Activated CD4-positive, alpha-beta T cell treated with anti-CD3 and anti-CD28 coated beads, Interleukin-2, Interleukin-4, amounts not matched to agents 100 ng/mL and 50 ng/mL, durations not matched to agents 16 hours and 8 hours (primary cell): ENCODE results near the gene TMEM191B.
"Not testable (repeated sequence)": the region's sequence is repeated elsewhere in the genome, so short reads cannot be mapped to it uniquely, and the experiment has no call there.

Experiments used
- DNase-seq: peaks from one replicate; pipeline ENCODE4 v3.0.0-alpha.2; 2020; ENCODE audit warnings: low spot score

The TMEM191B gene

GRCh38 chr22:18527752-18528596 is at the start of gene TMEM191B:
Gene TMEM191B, plus strand, starts transcription at chr22:18527802. Its CDS starts 179 bp downstream, at chr22:18527981.
- DNase-seq = not testable (repeated sequence)

GRCh38 chr22:18496227-18496626 is 31.4 kb upstream of the TMEM191B start:
- DNase-seq = not testable (repeated sequence)

- DNase-seq = not testable (repeated sequence)
Observed at GRCh38 chr22:18511327-18511726, 16.3 kb upstream of the TMEM191B start.

GRCh38 chr22:18512378-18512777 is 15.2 kb upstream of the TMEM191B start:
- not testable (repeated sequence) for DNase-seq

GRCh38 chr22:18513454-18513853 is 14.1 kb upstream of the TMEM191B start:
- DNase-seq = not testable (repeated sequence)

GRCh38 chr22:18518061-18518460 is 9.5 kb upstream of the TMEM191B start, which contains the start of gene GGTLC3:
Gene GGTLC3, minus strand, starts transcription at chr22:18518161. Its CDS starts 264 bp downstream, at chr22:18517897.
- not testable (repeated sequence) for DNase-seq

- DNase-seq = not testable (repeated sequence)
Observed at GRCh38 chr22:18522762-18523161, 4.8 kb upstream of the TMEM191B start.

- not testable (repeated sequence) for DNase-seq
Observed at GRCh38 chr22:18523328-18523727, 4.3 kb upstream of the TMEM191B start.

- peak; percentile 74 for DNase-seq
Observed at GRCh38 chr22:18528597-18529415, 1.2 kb downstream of the TMEM191B start.

GRCh38 chr22:18529416-18530145 is 2.0 kb downstream of the TMEM191B start:
- not testable (repeated sequence) for DNase-seq

GRCh38 chr22:18533633-18534032 is 6.0 kb downstream of the TMEM191B start:
- not testable (repeated sequence) for DNase-seq

GRCh38 chr22:18534315-18534714 is 6.7 kb downstream of the TMEM191B start:
- DNase-seq = not testable (repeated sequence)

- DNase-seq = not testable (repeated sequence)
Observed at GRCh38 chr22:18539994-18540393, 12.4 kb downstream of the TMEM191B start.

- not testable (repeated sequence) for DNase-seq
Observed at GRCh38 chr22:18543400-18543799, 15.8 kb downstream of the TMEM191B start.

GRCh38 chr22:18544615-18545014 is 17.0 kb downstream of the TMEM191B start:
- not testable (repeated sequence) for DNase-seq

- not testable (repeated sequence) for DNase-seq
Observed at GRCh38 chr22:18549458-18550179, 22.0 kb downstream of the TMEM191B start.

GRCh38 chr22:18551046-18551445 is 23.4 kb downstream of the TMEM191B start:
- DNase-seq = not testable (repeated sequence)

GRCh38 chr22:18552839-18553597 is 25.4 kb downstream of the TMEM191B start:
- not testable (repeated sequence) for DNase-seq

GRCh38 chr22:18554280-18555256 is 27.0 kb downstream of the TMEM191B start:
- DNase-seq = not testable (repeated sequence)
